T-cell (primary cell): ENCODE measurements around the gene MTA3. TPM values are rescaled to one million over a fixed set of nuclear protein-coding genes. Genes with fewer than 3 reads are reported as not detected.

ENCODE experiments used
- ATAC-seq, 4 experiments: fragments of 200-7000 bp in 3 of 4; fragments of 150-1000 bp in 1 of 4; cut with Tn5 transposase; replicated peaks in 1 of 4; 1 replicate in 3 of 4; 2 replicates in 1 of 4; pipeline ENCODE4 v1.10.0; 2021; ENCODE audit warnings: moderate library complexity in 3 of 4, mild to moderate bottlenecking in 2 of 4, moderate number of reproducible peaks in 1 of 4
- CTCF ChIA-PET, 2 donors: fragments of 300-600 bp; sonication (Branson Sonifier 250); formaldehyde crosslinking; loops; one replicate each; lab custom pipeline; 2022; ENCODE audit warnings: antibody characterized with exemption in 2 of 2; lab: Charles Lee
- POLR2A ChIA-PET, 2 donors: fragments of 300-600 bp; sonication (Branson Sonifier 250); formaldehyde crosslinking; loops; one replicate each; lab custom pipeline; 2022; ENCODE audit warnings: antibody characterized with exemption in 2 of 2; lab: Charles Lee
- DNase-seq, 35 experiments: peaks; one replicate each; pipeline versions ENCODE4 v3.0.0 to v3.0.0-alpha.2; 2013 to 2023
- H3K27ac ChIP-seq: one replicate; pipeline ENCODE4 v1.5.1; 2013; ENCODE audit warnings: low read length
- H3K27me3 ChIP-seq, 2 experiments: replicated peaks in 1 of 2; 1 replicate in 1 of 2; 2 replicates in 1 of 2; pipeline versions ENCODE4 v1.6.1 to v1.7.0; 2013; ENCODE audit warnings: low read length in 1 of 2, mixed read lengths in 1 of 2; ENCODE audit not compliant: control insufficient read depth in 2 of 2, insufficient read depth in 2 of 2; ENCODE audit errors: extremely low read depth in 1 of 2
- H3K36me3 ChIP-seq, 2 donors: 1 replicate in 1 of 2; 2 replicates in 1 of 2; pipeline versions ENCODE4 v1.6.1 to v1.7.0; 2013; ENCODE audit warnings: low read length in 1 of 2; ENCODE audit not compliant: control insufficient read depth in 2 of 2, insufficient read depth in 1 of 2; ENCODE audit errors: extremely low read depth in 1 of 2
- H3K4me1 ChIP-seq, 2 experiments: 1 replicate in 1 of 2; 2 replicates in 1 of 2; pipeline versions ENCODE4 v1.6.1 to v1.7.0; 2013; ENCODE audit warnings: low read length in 2 of 2, mixed read lengths in 1 of 2; ENCODE audit not compliant: insufficient read depth in 2 of 2, control insufficient read depth in 1 of 2; ENCODE audit errors: extremely low read depth in 1 of 2
- H3K4me3 ChIP-seq, 2 donors: 1 replicate in 1 of 2; 2 replicates in 1 of 2; pipeline versions ENCODE4 v1.5.1 to v1.7.0; 2013; ENCODE audit warnings: mild to moderate bottlenecking in 2 of 2, low read length in 1 of 2, moderate library complexity in 1 of 2; ENCODE audit not compliant: control insufficient read depth in 1 of 2; ENCODE audit errors: extremely low read depth in 1 of 2
- H3K9me3 ChIP-seq: 2 replicates; pipeline ENCODE4 v1.7.0; 2013
- H3K27ac Mint-ChIP-seq, 2 donors: one replicate each; pipeline ENCODE4 v1.8.0; 2020 to 2021; ENCODE audit warnings: mild to moderate bottlenecking in 2 of 2, mixed read lengths in 2 of 2
- H3K27me3 Mint-ChIP-seq, 2 donors: one replicate each; pipeline ENCODE4 v1.8.0; 2021 to 2022; ENCODE audit warnings: mixed read lengths in 2 of 2
- H3K36me3 Mint-ChIP-seq: one replicate; pipeline ENCODE4 v1.8.0; 2021; ENCODE audit warnings: mixed read lengths
- H3K4me1 Mint-ChIP-seq, 3 donors: one replicate each; pipeline ENCODE4 v1.8.0; 2020 to 2022; ENCODE audit warnings: mixed read lengths in 3 of 3, mild to moderate bottlenecking in 1 of 3
- H3K4me3 Mint-ChIP-seq, 3 donors: one replicate each; pipeline ENCODE4 v1.8.0; 2020 to 2022; ENCODE audit warnings: mild to moderate bottlenecking in 3 of 3, mixed read lengths in 3 of 3, moderate library complexity in 3 of 3
- H3K9me3 Mint-ChIP-seq, 3 donors: one replicate each; pipeline ENCODE4 v1.8.0; 2020 to 2022; ENCODE audit warnings: mixed read lengths in 3 of 3
- WGBS: methylation state at CpG from one replicate; pipeline ENCODE4 v1.1.5; 2013; ENCODE audit warnings: missing lambda C conversion rate; ENCODE audit not compliant: insufficient coverage; 5-methylcytosine and 5-hydroxymethylcytosine counted together
- total RNA-seq, 35 experiments: library from RNA in 6 of 35; stranded (reverse) in 6 of 35; fragments of 120-200 nt in 1 of 35; gene quantifications; one replicate each; pipeline versions ENCODE4 v1.2.1 to v1.2.4 and lab custom pipeline; 2013 to 2026

MTA3 gene
- total RNA-seq, 5 donors from 2014 or later (not counting 1 experiment from before 2014, with no cell fraction given) = 20.9 to 42.4 (median 24.6) TPM

- CTCF ChIA-PET = no interaction called here
- 79% methylated on average over 6 of the region's 6 CpGs for WGBS
- Mint-ChIP-seq H3K36me3 (no peaks in the 10 kb centered on the region), H3K27ac (no peak overlapping the region), H3K27me3 (peaks cover 0 to 24% of the 10 kb centered on the region in 2 donors), H3K4me3 (no peak overlapping the region), H3K9me3 (no peaks in the 10 kb centered on the region), H3K4me1 (peaks cover 21 to 37% (median 32%) of the 10 kb centered on the region in 3 donors)
- Histone ChIP-seq H3K9me3 (no peaks in the 10 kb centered on the region), H3K4me3 (no peak overlapping the region), H3K27ac (no peak overlapping the region), H3K4me1 (peaks cover 20 to 22% of the 10 kb centered on the region in 2 experiments), H3K36me3 (no peaks in the 10 kb centered on the region), H3K27me3 (peaks cover 0 to 33% of the 10 kb centered on the region in 2 experiments)
- POLR2A ChIA-PET = no interaction called here
- DNase-seq (no peak), ATAC-seq (no peak)
Measured at GRCh38 chr2:42797281-42797680, 228.8 kb downstream of the MTA3 start.

- H3K27me3 Mint-ChIP-seq = peaks cover 0 to 27% of the 10 kb centered on the region in 2 donors
- ChIA-PET POLR2A (interaction anchor here in 1 of 2 donors (0.5 to 0.7 kb wide), 2 partner anchors 13 to 901 kb away, joined by 3 to 4 read pairs; no protein-coding TSS in a partner anchor), CTCF (interaction anchor here in 1 of 2 donors (0.6 kb wide), 1 partner anchor 675 kb away, joined by 3 read pairs; no protein-coding TSS in a partner anchor)
- ATAC-seq (no peak), DNase-seq (no peak)
- H3K4me1 Mint-ChIP-seq = peaks cover 13 to 24% (median 21%) of the 10 kb centered on the region in 3 donors
- no peaks in the 10 kb centered on the region for H3K9me3 Mint-ChIP-seq
- Histone ChIP-seq H3K27me3 (peaks cover 0 to 20% of the 10 kb centered on the region in 2 experiments), H3K27ac (no peak overlapping the region), H3K4me1 (peaks cover 7 to 11% of the 10 kb centered on the region in 2 experiments), H3K4me3 (no peak overlapping the region), H3K9me3 (no peaks in the 10 kb centered on the region), H3K36me3 (no peaks in the 10 kb centered on the region)
- no CpG with 5 or more reads among the region's 4 CpGs for WGBS
- H3K36me3 Mint-ChIP-seq = no peaks in the 10 kb centered on the region
- no peak overlapping the region for H3K27ac Mint-ChIP-seq
- no peak overlapping the region for H3K4me3 Mint-ChIP-seq
Measured at GRCh38 chr2:42799881-42800280, 231.4 kb downstream of the MTA3 start.

GRCh38 chr2:42800461-42800962 lies 232.1 kb downstream of the MTA3 start:
- no peak overlapping the region for H3K27ac ChIP-seq
- H3K36me3 Mint-ChIP-seq = no peaks in the 10 kb centered on the region
- POLR2A ChIA-PET = interaction anchor here in 1 of 2 donors (0.7 kb wide), 1 partner anchor 13 kb away, joined by 3 read pairs; no protein-coding TSS in a partner anchor
- no peak overlapping the region for H3K4me3 Mint-ChIP-seq
- no peaks in the 10 kb centered on the region for H3K9me3 ChIP-seq
- DNase-seq = no peak
- H3K27ac Mint-ChIP-seq = no peak overlapping the region
- no peak overlapping the region for H3K4me3 ChIP-seq
- WGBS = 60% methylated on average over 3 of the region's 4 CpGs
- H3K4me1 Mint-ChIP-seq = peaks cover 13 to 21% (median 20%) of the 10 kb centered on the region in 3 donors
- ATAC-seq = peak in 3 of 4 experiments; percentile 30 to 61 (median 53)
- CTCF ChIA-PET = no interaction called here
- H3K27me3 ChIP-seq = peaks cover 0 to 17% of the 10 kb centered on the region in 2 experiments
- no peaks in the 10 kb centered on the region for H3K36me3 ChIP-seq
- H3K4me1 ChIP-seq = peaks cover 7 to 11% of the 10 kb centered on the region in 2 experiments
- no peaks in the 10 kb centered on the region for H3K9me3 Mint-ChIP-seq
- peaks cover 0 to 29% of the 10 kb centered on the region in 2 donors for H3K27me3 Mint-ChIP-seq

GRCh38 chr2:42800981-42801380 lies 232.5 kb downstream of the MTA3 start:
- ChIA-PET POLR2A (no interaction called here), CTCF (no interaction called here)
- ATAC-seq (no peak), DNase-seq (no peak)
- no peaks in the 10 kb centered on the region for H3K36me3 ChIP-seq
- Mint-ChIP-seq H3K9me3 (no peaks in the 10 kb centered on the region), H3K36me3 (no peaks in the 10 kb centered on the region), H3K27ac (no peak overlapping the region), H3K27me3 (peaks cover 0 to 30% of the 10 kb centered on the region in 2 donors), H3K4me3 (no peak overlapping the region), H3K4me1 (peaks cover 11 to 16% (median 15%) of the 10 kb centered on the region in 3 donors)
- 100% methylated on average over 1 of the region's 2 CpGs for WGBS
- peaks cover 0 to 17% of the 10 kb centered on the region in 2 experiments for H3K27me3 ChIP-seq
- no peak overlapping the region for H3K4me3 ChIP-seq
- no peak overlapping the region for H3K27ac ChIP-seq
- no peaks in the 10 kb centered on the region for H3K9me3 ChIP-seq
- H3K4me1 ChIP-seq = peaks cover 7 to 11% of the 10 kb centered on the region in 2 experiments

GRCh38 chr2:42801381-42801780 lies 232.9 kb downstream of the MTA3 start:
- 60% methylated on average over 2 of the region's 4 CpGs for WGBS
- no peaks in the 10 kb centered on the region for H3K36me3 ChIP-seq
- Mint-ChIP-seq H3K27me3 (peaks cover 0 to 30% of the 10 kb centered on the region in 2 donors), H3K4me3 (no peak overlapping the region), H3K9me3 (no peaks in the 10 kb centered on the region), H3K36me3 (no peaks in the 10 kb centered on the region), H3K27ac (no peak overlapping the region), H3K4me1 (peaks cover 9 to 15% (median 14%) of the 10 kb centered on the region in 3 donors)
- no peak overlapping the region for H3K4me3 ChIP-seq
- H3K4me1 ChIP-seq = peaks cover 7 to 11% of the 10 kb centered on the region in 2 experiments
- ATAC-seq (no peak), DNase-seq (no peak)
- H3K27me3 ChIP-seq = peaks cover 0 to 17% of the 10 kb centered on the region in 2 experiments
- no peak overlapping the region for H3K27ac ChIP-seq
- POLR2A ChIA-PET = no interaction called here
- no peaks in the 10 kb centered on the region for H3K9me3 ChIP-seq
- CTCF ChIA-PET = no interaction called here

GRCh38 chr2:42802150-42802549 lies 233.7 kb downstream of the MTA3 start:
- peaks cover 6 to 15% (median 10%) of the 10 kb centered on the region in 3 donors for H3K4me1 Mint-ChIP-seq
- ChIA-PET CTCF (no interaction called here), POLR2A (no interaction called here)
- WGBS = 88% methylated on average over 1 of the region's 6 CpGs
- H3K4me3 ChIP-seq = no peak overlapping the region
- DNase-seq = no peak
- no peaks in the 10 kb centered on the region for H3K36me3 Mint-ChIP-seq
- no peak overlapping the region for H3K27ac ChIP-seq
- ATAC-seq = no peak
- H3K4me1 ChIP-seq = peaks cover 7 to 11% of the 10 kb centered on the region in 2 experiments
- peaks cover 0 to 17% of the 10 kb centered on the region in 2 experiments for H3K27me3 ChIP-seq
- no peak overlapping the region for H3K4me3 Mint-ChIP-seq
- H3K27me3 Mint-ChIP-seq = peaks cover 0 to 31% of the 10 kb centered on the region in 2 donors
- no peak overlapping the region for H3K27ac Mint-ChIP-seq
- H3K36me3 ChIP-seq = no peaks in the 10 kb centered on the region
- no peaks in the 10 kb centered on the region for H3K9me3 Mint-ChIP-seq
- no peaks in the 10 kb centered on the region for H3K9me3 ChIP-seq
